Body of pancreas (tissue), 4 donors: ENCODE data around the gene C6orf89. TPM values are rescaled to one million over a fixed set of nuclear protein-coding genes. Genes with fewer than 3 reads are reported as not detected.

Source experiments
- ATAC-seq: fragments of 150-250 bp; one replicate; pipeline ENCODE4 v1.9.1; 2016
- DNase-seq, 4 donors: peaks; one replicate each; pipeline ENCODE4 v3.0.0-alpha.2; 2019
- H3K27ac ChIP-seq, 4 donors: fragments of 200-600 bp; sonication (generic); 1 replicate in 3 of 4; 2 replicates in 1 of 4; pipeline versions ENCODE4 v1.5.1 to v1.6.1; 2016 to 2019; ENCODE audit warnings: mild to moderate bottlenecking in 1 of 4, mixed read lengths in 1 of 4, moderate library complexity in 1 of 4
- H3K27me3 ChIP-seq, 2 donors: fragments of 200-600 bp; sonication (generic); one replicate each; pipeline ENCODE4 v1.6.0; 2016; ENCODE audit warnings: mild to moderate bottlenecking in 1 of 2
- H3K36me3 ChIP-seq, 2 donors: fragments of 200-600 bp; sonication (generic); replicated peaks in 1 of 2; 2 replicates each; pipeline ENCODE4 v1.5.1; 2016; ENCODE audit warnings: low read depth in 2 of 2; ENCODE audit not compliant: insufficient read depth in 1 of 2
- H3K4me1 ChIP-seq: fragments of 200-600 bp; sonication (generic); one replicate; pipeline ENCODE4 v1.6.0; 2016
- H3K4me3 ChIP-seq, 2 donors: fragments of 200-600 bp; sonication (generic); 1 replicate in 1 of 2; 2 replicates in 1 of 2; pipeline ENCODE4 v1.5.1; 2016 to 2019
- H3K9me3 ChIP-seq, 3 donors: fragments of 200-600 bp; sonication (generic); 1 replicate in 2 of 3; 2 replicates in 1 of 3; pipeline ENCODE4 v1.5.1; 2016
- POLR2A ChIP-seq, 3 donors: fragments of 450-650 bp; IDR thresholded peaks; one replicate each; pipeline ENCODE4 v1.6.1; 2016; ENCODE audit warnings: antibody characterized with exemption in 3 of 3, mild to moderate bottlenecking in 2 of 3
- WGBS, 2 donors: methylation state at CpG; one replicate each; pipeline ENCODE4 v1.1.5; 2017; 5-methylcytosine and 5-hydroxymethylcytosine counted together
- intact Hi-C: fragments of 100-400 bp; cut with DNase I; formaldehyde crosslinking; loops from one replicate; pipeline ENCODE4 v1.15.1; 2023
- total RNA-seq, 2 donors: library from RNA; depleted of rRNA; stranded (reverse); fragments of >200 nt; gene quantifications; one replicate each; pipeline ENCODE4 v1.1.0, GENCODE V29; 2016
- TF ChIP-seq, protein P1 (sequence below), 7 experiments: fragments of 450-650 bp in 4 of 7; fragments of 200-600 bp in 3 of 7; sonication (generic) in 3 of 7; IDR thresholded peaks; one replicate each; pipeline ENCODE4 v1.5.1; 2016 to 2019; ENCODE audit warnings: antibody characterized with exemption in 7 of 7

The C6orf89 gene, protein sequence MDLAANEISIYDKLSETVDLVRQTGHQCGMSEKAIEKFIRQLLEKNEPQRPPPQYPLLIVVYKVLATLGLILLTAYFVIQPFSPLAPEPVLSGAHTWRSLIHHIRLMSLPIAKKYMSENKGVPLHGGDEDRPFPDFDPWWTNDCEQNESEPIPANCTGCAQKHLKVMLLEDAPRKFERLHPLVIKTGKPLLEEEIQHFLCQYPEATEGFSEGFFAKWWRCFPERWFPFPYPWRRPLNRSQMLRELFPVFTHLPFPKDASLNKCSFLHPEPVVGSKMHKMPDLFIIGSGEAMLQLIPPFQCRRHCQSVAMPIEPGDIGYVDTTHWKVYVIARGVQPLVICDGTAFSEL
- total RNA-seq, result 10 to 100 TPM; 16.5 to 25.7 TPM

DNA sequence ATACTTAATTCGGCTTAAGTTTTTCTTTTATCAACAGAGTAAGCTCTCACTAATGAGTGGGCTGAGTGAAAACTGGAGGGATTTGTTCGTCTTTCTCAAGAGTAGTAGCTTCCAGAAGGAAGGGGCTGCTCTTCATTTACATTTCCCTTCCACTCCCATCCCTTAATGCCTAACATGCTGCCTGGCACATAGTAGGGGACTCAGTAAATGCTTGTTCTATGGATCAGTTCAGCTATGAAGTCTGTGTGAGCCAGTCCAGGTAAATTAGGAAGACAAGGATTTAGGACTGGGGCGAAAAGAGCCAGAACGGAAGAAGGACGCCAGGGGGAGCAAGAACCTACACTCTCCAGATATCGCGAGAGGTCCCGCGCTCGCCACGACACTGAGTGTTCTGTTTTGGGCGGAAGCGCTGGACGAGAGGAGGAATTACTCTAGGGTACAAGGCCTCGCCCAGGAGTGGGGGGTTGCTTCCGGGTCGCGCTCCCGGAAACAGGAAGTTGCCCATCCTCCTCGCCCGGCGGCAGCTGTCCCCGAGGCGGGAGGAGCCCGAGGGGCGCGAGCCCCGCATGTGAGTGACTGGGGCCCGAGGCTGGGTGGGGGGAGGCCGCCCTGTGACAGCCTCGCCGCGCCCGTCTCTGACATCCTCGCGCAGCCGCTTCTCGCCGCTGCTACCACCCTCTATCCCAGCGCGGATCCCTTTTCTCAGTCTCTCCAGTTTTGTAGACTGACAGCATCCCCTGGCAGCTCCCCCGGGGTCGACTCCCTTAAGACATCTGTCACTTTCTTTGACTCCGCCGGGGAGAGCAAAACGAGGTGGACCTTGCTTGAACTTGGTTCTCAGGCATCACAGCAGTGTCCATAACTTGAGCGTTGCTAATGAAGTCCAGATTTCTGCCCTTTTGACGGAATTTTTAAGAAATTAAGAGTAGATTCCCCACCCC lies at the start of gene C6orf89:
TSS of gene C6orf89 (plus strand) at position 492 of the 941 bp plus-strand sequence. CDS start 13,493 bp downstream, outside the sequence.
- Histone ChIP-seq H3K36me3 (no peaks in the 10 kb centered on the region), H3K27me3 (no peaks in the 10 kb centered on the region), H3K27ac (peak within 1 kb of the TSS; percentile 60 to 85 (median 82)), H3K9me3 (no peaks in the 10 kb centered on the region), H3K4me3 (peak within 1 kb of the TSS; percentile 40 to 76), H3K4me1 (peaks cover 27% of the 10 kb centered on the region)
- intact Hi-C loops, result no loop called here
- DNase-seq, result peak; percentile 98 to 99 (median 98)
- TF ChIP-seq, protein P1, sequence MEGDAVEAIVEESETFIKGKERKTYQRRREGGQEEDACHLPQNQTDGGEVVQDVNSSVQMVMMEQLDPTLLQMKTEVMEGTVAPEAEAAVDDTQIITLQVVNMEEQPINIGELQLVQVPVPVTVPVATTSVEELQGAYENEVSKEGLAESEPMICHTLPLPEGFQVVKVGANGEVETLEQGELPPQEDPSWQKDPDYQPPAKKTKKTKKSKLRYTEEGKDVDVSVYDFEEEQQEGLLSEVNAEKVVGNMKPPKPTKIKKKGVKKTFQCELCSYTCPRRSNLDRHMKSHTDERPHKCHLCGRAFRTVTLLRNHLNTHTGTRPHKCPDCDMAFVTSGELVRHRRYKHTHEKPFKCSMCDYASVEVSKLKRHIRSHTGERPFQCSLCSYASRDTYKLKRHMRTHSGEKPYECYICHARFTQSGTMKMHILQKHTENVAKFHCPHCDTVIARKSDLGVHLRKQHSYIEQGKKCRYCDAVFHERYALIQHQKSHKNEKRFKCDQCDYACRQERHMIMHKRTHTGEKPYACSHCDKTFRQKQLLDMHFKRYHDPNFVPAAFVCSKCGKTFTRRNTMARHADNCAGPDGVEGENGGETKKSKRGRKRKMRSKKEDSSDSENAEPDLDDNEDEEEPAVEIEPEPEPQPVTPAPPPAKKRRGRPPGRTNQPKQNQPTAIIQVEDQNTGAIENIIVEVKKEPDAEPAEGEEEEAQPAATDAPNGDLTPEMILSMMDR (IDR thresholded peaks at IDR 0.05), result peak; percentile 84 to 99 (median 97)
- TF ChIP-seq POLR2A (IDR thresholded peaks at IDR 0.05), result peak in 2 of 3 donors; percentile 80 to 82
- WGBS, 2 donors, result 1 to 2% methylated on average over 34 to 45 of the region's 48 CpGs
- ATAC-seq, result peak; percentile 100

DNA sequence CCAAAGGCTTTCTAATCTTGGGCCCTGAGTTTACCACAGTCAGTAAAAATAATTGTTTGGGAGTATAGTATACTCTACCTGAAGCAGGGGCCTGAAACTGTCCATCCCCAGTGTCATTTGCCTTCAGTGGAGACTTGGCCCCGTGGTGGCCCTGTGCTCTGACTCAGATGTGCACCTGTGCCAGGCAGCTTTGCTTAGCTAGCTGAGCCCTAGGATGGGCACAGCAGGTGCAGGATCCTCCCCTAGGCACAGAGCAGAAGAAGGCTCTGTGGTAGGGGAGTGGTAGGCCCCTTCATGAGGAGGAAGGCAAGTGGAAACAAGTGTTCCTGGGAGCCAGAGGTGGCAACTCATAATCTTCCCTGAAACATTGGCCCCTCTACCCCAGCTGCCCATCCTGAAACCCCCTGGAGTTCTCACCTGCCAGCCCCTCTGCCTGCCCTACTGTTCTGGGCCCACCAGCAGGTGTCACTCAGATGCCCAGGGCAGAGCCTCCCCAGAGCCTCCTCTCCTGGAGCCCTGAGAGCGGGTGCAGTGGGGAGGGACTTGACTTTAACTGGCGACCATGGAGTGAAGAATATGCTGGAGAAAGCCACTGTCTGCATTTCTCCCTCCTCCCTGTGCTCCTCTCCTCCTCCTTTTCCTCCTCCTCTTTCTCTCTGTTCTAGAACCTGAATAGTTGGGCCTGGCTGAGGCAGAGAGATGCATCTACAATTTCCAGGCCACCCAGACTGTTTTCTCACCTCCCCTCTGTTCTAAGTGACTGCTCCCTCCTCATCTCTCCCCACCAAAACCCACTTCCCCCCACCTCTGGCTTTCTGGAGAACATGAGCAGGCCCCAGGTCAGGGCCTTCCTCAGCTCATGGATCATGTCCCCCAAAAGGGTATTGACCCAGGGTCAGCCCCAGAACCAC lies 49.4 kb upstream of the C6orf89 start:
- Histone ChIP-seq H3K27ac (no peak overlapping the region), H3K4me1 (peaks cover 21% of the 10 kb centered on the region), H3K4me3 (no peak overlapping the region), H3K36me3 (no peaks in the 10 kb centered on the region), H3K27me3 (no peaks in the 10 kb centered on the region), H3K9me3 (no peaks in the 10 kb centered on the region)
- ATAC-seq, result no peak
- no peak for TF ChIP-seq POLR2A (IDR thresholded peaks at IDR 0.05)
- TF ChIP-seq, protein P1 (IDR thresholded peaks at IDR 0.05), result no peak
- WGBS, 2 donors, result 76 to 79% methylated on average over 2 to 3 of the region's 3 CpGs
- intact Hi-C loops, result no loop called here
- no peak for DNase-seq

DNA sequence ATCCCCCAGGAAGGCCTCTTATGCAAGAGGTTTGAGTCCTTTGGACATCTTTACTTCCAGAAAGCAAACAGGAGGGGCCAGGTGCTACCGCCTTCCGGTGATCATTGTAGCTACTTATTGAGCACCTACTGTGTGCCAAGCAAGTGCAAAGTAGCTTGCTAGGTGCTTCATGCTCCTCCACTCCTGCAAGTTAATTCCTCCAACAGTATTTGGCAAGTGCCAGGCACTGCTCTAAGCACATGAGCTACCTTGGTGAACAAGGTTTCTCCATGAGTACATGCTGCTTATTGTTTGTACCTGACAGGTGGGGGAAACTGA lies 48.8 kb upstream of the C6orf89 start:
- ATAC-seq, result no peak
- WGBS, 2 donors, result 86 to 100% methylated on average over 2 of the region's 2 CpGs
- H3K9me3 ChIP-seq, result no peaks in the 10 kb centered on the region
- no peak for TF ChIP-seq POLR2A (IDR thresholded peaks at IDR 0.05)
- TF ChIP-seq, protein P1 (IDR thresholded peaks at IDR 0.05), result no peak
- no peak for DNase-seq
- H3K27me3 ChIP-seq, result no peaks in the 10 kb centered on the region
- H3K4me1 ChIP-seq, result peaks cover 21% of the 10 kb centered on the region
- H3K27ac ChIP-seq, result no peak overlapping the region
- H3K36me3 ChIP-seq, result no peaks in the 10 kb centered on the region
- no peak overlapping the region for H3K4me3 ChIP-seq
- intact Hi-C loops, result no loop called here

DNA sequence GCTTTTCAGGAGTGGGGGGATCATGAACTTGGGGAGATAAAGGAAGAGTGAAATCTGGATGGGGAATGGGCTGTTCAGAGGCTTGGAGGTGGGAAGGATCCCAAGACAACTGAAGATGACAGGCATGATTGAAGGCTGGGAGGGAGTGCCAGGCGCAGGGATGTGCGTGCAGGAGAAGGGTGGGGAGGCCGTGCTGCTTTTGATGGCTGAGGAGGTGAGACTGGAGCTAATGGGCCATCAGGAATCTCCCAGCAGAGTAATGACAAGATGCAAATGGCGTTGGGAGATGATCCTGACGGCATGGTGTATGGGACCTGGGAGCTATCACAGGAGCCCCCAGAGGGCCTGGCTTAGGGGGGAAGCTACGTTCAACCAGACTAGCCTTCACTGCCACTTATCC lies 48.1 kb upstream of the C6orf89 start:
- TF ChIP-seq, protein P1 (IDR thresholded peaks at IDR 0.05), result no peak
- H3K4me3 ChIP-seq, result no peak overlapping the region
- intact Hi-C loops, result no loop called here
- no peak overlapping the region for H3K27ac ChIP-seq
- no peaks in the 10 kb centered on the region for H3K27me3 ChIP-seq
- DNase-seq (no peak), ATAC-seq (no peak)
- H3K36me3 ChIP-seq, result no peaks in the 10 kb centered on the region
- peaks cover 21% of the 10 kb centered on the region for H3K4me1 ChIP-seq
- 92 to 95% methylated on average over 6 of the region's 6 CpGs for WGBS, 2 donors
- no peaks in the 10 kb centered on the region for H3K9me3 ChIP-seq
